H1 (cell line): ENCODE data around the gene ZNF521. TPM values are rescaled to one million over a fixed set of nuclear protein-coding genes. Genes with fewer than 3 reads are reported as not detected.

ENCODE experiments used
- CTCF ChIA-PET: fragments of 300-600 bp; sonication (Branson Sonifier 250); formaldehyde crosslinking; loops from one replicate; lab custom pipeline; 2021; ENCODE audit not compliant: partially characterized antibody; lab: Charles Lee
- POLR2A ChIA-PET: fragments of 300-600 bp; sonication (Branson Sonifier 250); formaldehyde crosslinking; loops from one replicate; lab custom pipeline; 2021; ENCODE audit warnings: inconsistent platforms; ENCODE audit not compliant: partially characterized antibody; lab: Charles Lee
- DNase-seq, 2 experiments: peaks; one replicate each; pipeline versions ENCODE4 v3.0.0 to v3.0.0-alpha.2; 2010 to 2022; ENCODE audit warnings: low spot score in 2 of 2, low read depth in 1 of 2, mixed read lengths in 1 of 2
- FAIRE-seq: peaks from 2 replicates; lab custom pipeline; 2011; peaks lifted over from hg19 to GRCh38; lab: Jason Lieb, UNC
- H2AFZ ChIP-seq: 2 replicates; pipeline ENCODE4 v1.8.1; 2012; ENCODE audit warnings: low read length, inconsistent platforms
- H2AK5ac ChIP-seq: 2 replicates; pipeline ENCODE4 v1.6.1; 2013; ENCODE audit warnings: low read depth, low read length
- H2BK120ac ChIP-seq: replicated peaks from 2 replicates; pipeline ENCODE3; 2013; ENCODE audit warnings: low read depth, low read length, inconsistent platforms
- H2BK12ac ChIP-seq: 2 replicates; pipeline ENCODE4 v1.6.1; 2013; ENCODE audit warnings: low read depth, low read length
- H2BK15ac ChIP-seq: 2 replicates; pipeline ENCODE4 v1.6.1; 2013; ENCODE audit warnings: low read length
- H2BK20ac ChIP-seq: 2 replicates; pipeline ENCODE4 v1.6.1; 2013; ENCODE audit warnings: low read length
- H2BK5ac ChIP-seq: 2 replicates; pipeline ENCODE4 v1.6.1; 2013; ENCODE audit warnings: low read depth, low read length
- H3K14ac ChIP-seq: 2 replicates; pipeline ENCODE4 v1.6.1; 2013; ENCODE audit warnings: inconsistent platforms; ENCODE audit not compliant: insufficient read length
- H3K18ac ChIP-seq: 2 replicates; pipeline ENCODE4 v1.6.1; 2013; ENCODE audit warnings: low read length; ENCODE audit errors: extremely low read depth
- H3K23ac ChIP-seq: 2 replicates; pipeline ENCODE4 v1.6.1; 2013; ENCODE audit warnings: inconsistent platforms; ENCODE audit not compliant: insufficient read length
- H3K23me2 ChIP-seq: 2 replicates; pipeline ENCODE4 v1.6.1; 2013; ENCODE audit warnings: low read depth, low read length
- H3K27ac ChIP-seq: 2 replicates; pipeline ENCODE4 v1.6.1; 2011; ENCODE audit warnings: low read depth, low read length, inconsistent platforms
- H3K27me3 ChIP-seq, 4 experiments: replicated peaks in 1 of 4; 1 replicate in 1 of 4; 2 replicates in 3 of 4; pipeline versions ENCODE4 v1.6.1 to v1.8.1; 2011 to 2013; ENCODE audit warnings: low read length in 3 of 4, mild to moderate bottlenecking in 3 of 4, inconsistent platforms in 2 of 4, mixed read lengths in 2 of 4, moderate library complexity in 1 of 4; ENCODE audit not compliant: control insufficient read depth in 3 of 4, insufficient read depth in 3 of 4; ENCODE audit errors: extremely low read depth in 1 of 4
- H3K36me3 ChIP-seq, 4 experiments: 2 replicates each; pipeline versions ENCODE4 v1.6.1 to v1.8.1; 2011 to 2013; ENCODE audit warnings: mild to moderate bottlenecking in 4 of 4, low read length in 3 of 4, moderate library complexity in 2 of 4, control low read depth in 1 of 4, inconsistent platforms in 1 of 4; ENCODE audit not compliant: insufficient read depth in 4 of 4, control insufficient read depth in 2 of 4
- H3K4ac ChIP-seq: replicated peaks from 2 replicates; pipeline ENCODE3; 2013; ENCODE audit warnings: low read length, low read depth, mixed read lengths, inconsistent platforms; ENCODE audit not compliant: insufficient read length
- H3K4me1 ChIP-seq, 4 experiments: replicated peaks in 1 of 4; 1 replicate in 1 of 4; 2 replicates in 3 of 4; pipeline versions ENCODE4 v1.6.1 to v1.8.1; 2011 to 2013; ENCODE audit warnings: low read length in 3 of 4, inconsistent platforms in 2 of 4, mixed read lengths in 1 of 4; ENCODE audit not compliant: insufficient read depth in 4 of 4, control insufficient read depth in 3 of 4
- H3K4me2 ChIP-seq, 2 experiments: 2 replicates each; pipeline versions ENCODE4 v1.6.1 to v1.8.1; 2011 to 2013; ENCODE audit warnings: low read depth in 2 of 2, low read length in 2 of 2, control low read depth in 1 of 2, inconsistent platforms in 1 of 2, mild to moderate bottlenecking in 1 of 2; ENCODE audit not compliant: insufficient read depth in 1 of 2
- H3K4me3 ChIP-seq, 4 experiments: fragments of 200-600, 300-600 bp in 1 of 4; sonication (generic), shearing (Covaris generic), sonication (Bioruptor Twin) in 1 of 4; 2 replicates each; pipeline versions ENCODE4 v1.5.1 to v1.8.1; 2011 to 2016; ENCODE audit warnings: low read length in 4 of 4, low read depth in 3 of 4, control low read depth in 2 of 4, inconsistent platforms in 2 of 4, mild to moderate bottlenecking in 2 of 4, mixed read lengths in 1 of 4, moderate library complexity in 1 of 4; ENCODE audit not compliant: insufficient read depth in 2 of 4; ENCODE audit errors: extremely low read depth in 1 of 4
- H3K56ac ChIP-seq: replicated peaks from 2 replicates; pipeline ENCODE3; 2013; ENCODE audit warnings: low read depth, mild to moderate bottlenecking, mixed read lengths, low read length, inconsistent platforms; ENCODE audit not compliant: insufficient read length
- H3K79me1 ChIP-seq: 2 replicates; pipeline ENCODE4 v1.6.1; 2013; ENCODE audit warnings: low read depth, low read length, control low read depth
- H3K79me2 ChIP-seq, 2 experiments: 2 replicates each; pipeline versions ENCODE4 v1.6.1 to v1.8.1; 2012 to 2013; ENCODE audit warnings: low read length in 2 of 2, mild to moderate bottlenecking in 2 of 2, inconsistent platforms in 1 of 2; ENCODE audit not compliant: insufficient read depth in 2 of 2, control insufficient read depth in 1 of 2
- H3K9ac ChIP-seq, 4 experiments: replicated peaks in 1 of 4; 1 replicate in 1 of 4; 2 replicates in 3 of 4; pipeline versions ENCODE4 v1.6.1 to v1.8.1; 2011 to 2013; ENCODE audit warnings: low read depth in 3 of 4, low read length in 3 of 4, control low read depth in 2 of 4, mild to moderate bottlenecking in 2 of 4, moderate library complexity in 2 of 4, inconsistent platforms in 1 of 4; ENCODE audit errors: extremely low read depth in 1 of 4
- H3K9me3 ChIP-seq, 2 experiments: 2 replicates each; pipeline versions ENCODE4 v1.6.1 to v1.8.1; 2012 to 2013; ENCODE audit warnings: mild to moderate bottlenecking in 2 of 2, moderate library complexity in 2 of 2, control low read depth in 1 of 2, inconsistent platforms in 1 of 2, low read depth in 1 of 2, low read length in 1 of 2, mixed read lengths in 1 of 2; ENCODE audit not compliant: insufficient read depth in 2 of 2
- H4K20me1 ChIP-seq, 2 experiments: replicated peaks in 1 of 2; 2 replicates each; pipeline versions ENCODE3 to v1.8.1; 2011 to 2013; ENCODE audit warnings: inconsistent platforms in 2 of 2, low read length in 2 of 2, mild to moderate bottlenecking in 1 of 2; ENCODE audit not compliant: insufficient read depth in 2 of 2, control insufficient read depth in 1 of 2
- H4K5ac ChIP-seq: 2 replicates; pipeline ENCODE4 v1.6.1; 2013; ENCODE audit warnings: low read length, low read depth, mixed read lengths, inconsistent platforms; ENCODE audit not compliant: insufficient read length
- H4K8ac ChIP-seq: 2 replicates; pipeline ENCODE4 v1.8.0; 2013; ENCODE audit warnings: mild to moderate bottlenecking, moderate library complexity, low read length, inconsistent platforms; ENCODE audit not compliant: insufficient read depth; ENCODE audit errors: extremely low read depth
- H4K91ac ChIP-seq: replicated peaks from 2 replicates; pipeline ENCODE3; 2013; ENCODE audit warnings: low read length, mixed read lengths, inconsistent platforms; ENCODE audit not compliant: insufficient read length
- POLR2A ChIP-seq, 2 experiments: IDR thresholded peaks; 1 replicate in 1 of 2; 2 replicates in 1 of 2; pipeline ENCODE4 v1.6.1; 2011; ENCODE audit warnings: low read depth in 2 of 2, low read length in 2 of 2, mild to moderate bottlenecking in 2 of 2; ENCODE audit errors: control extremely low read depth in 1 of 2
- RAD21 ChIP-seq, 2 experiments: IDR thresholded peaks in 1 of 2; conservative IDR thresholded peaks in 1 of 2; 2 replicates each; pipeline ENCODE4 v1.6.1; 2011; ENCODE audit warnings: low read depth in 2 of 2, low read length in 2 of 2, improper control_type of control experiment in 1 of 2, inconsistent platforms in 1 of 2, mild to moderate bottlenecking in 1 of 2, moderate library complexity in 1 of 2
- SIRT6 ChIP-seq: IDR thresholded peaks from one replicate; pipeline ENCODE4 v1.7.1; 2012; ENCODE audit warnings: low read length, inconsistent platforms
- WGBS, 2 experiments: shearing (Covaris generic) in 1 of 2; methylation state at CpG; one replicate each; pipeline versions ENCODE4 v1.1.6 to v1.1.7; 2013 to 2015; ENCODE audit warnings: low lambda C conversion rate in 2 of 2, mixed read lengths in 2 of 2, inconsistent platforms in 1 of 2, low coverage in 1 of 2, missing lambda C conversion rate in 1 of 2; ENCODE audit not compliant: insufficient replicate concordance in 2 of 2, insufficient coverage in 1 of 2, insufficient read length in 1 of 2; ENCODE audit errors: extremely low coverage in 1 of 2, missing lambda C conversion rate in 1 of 2; 5-methylcytosine and 5-hydroxymethylcytosine counted together
- polyA plus RNA-seq, 7 experiments: library from polyadenylated mRNA; depleted of rRNA in 3 of 7; stranded (reverse) in 5 of 7; unstranded in 2 of 7; fragments of >200 nt in 5 of 7; fragments of 200-250 nt in 2 of 7; gene quantifications; 1 replicate in 5 of 7; 2 replicates in 1 of 7; 4 replicates in 1 of 7; pipeline versions ENCODE4 v1.2.1 to v1.2.3, GENCODE V29; 2011 to 2013; ENCODE audit warnings: missing spikeins in 2 of 7, mixed read lengths in 2 of 7
- total RNA-seq: library from RNA; stranded (reverse); fragmentation: NEBNext Ultra II Directional; extraction: Animal tissue kit (Norgen Biotek cat#: 25700); gene quantifications from 2 replicates; pipeline ENCODE4 v1.2.1, GENCODE V29; 2021

Gene ZNF521
- total and polyA plus RNA-seq, 2 of the 8 experiments (the other 6 are each of a cell fraction or from before 2014, with no cell fraction given), result 9.5 to 15.8 TPM

- H3K56ac ChIP-seq, result no peak overlapping the region
- CTCF ChIA-PET, result interaction anchor here (0.6 kb wide), 1 partner anchor 13 kb away, joined by 3 read pairs; no protein-coding TSS in a partner anchor
- no peak overlapping the region for H2BK15ac ChIP-seq
- no peak overlapping the region for H2BK120ac ChIP-seq
- H3K9ac ChIP-seq, result no peak overlapping the region
- H3K27me3 ChIP-seq, result no peaks in the 10 kb centered on the region
- no peak for DNase-seq
- no peak overlapping the region for H3K27ac ChIP-seq
- no peaks in the 10 kb centered on the region for H3K79me2 ChIP-seq
- H3K9me3 ChIP-seq, result no peaks in the 10 kb centered on the region
- H3K23ac ChIP-seq, result no peak overlapping the region
- H3K36me3 ChIP-seq, result no peaks in the 10 kb centered on the region
- H3K79me1 ChIP-seq, result no peaks in the 10 kb centered on the region; the same call in 1 of the 2 replicates
- no peak overlapping the region for H2AFZ ChIP-seq
- H4K20me1 ChIP-seq, result no peaks in the 10 kb centered on the region
- H4K91ac ChIP-seq, result no peak overlapping the region
- WGBS, 2 experiments, result 81% methylated on average over 3 of the region's 3 CpGs; no CpG with 5 or more reads in 1 of the 2 experiments
- POLR2A ChIA-PET, result interaction anchor here (0.6 kb wide), 1 partner anchor 110 kb away, joined by 3 read pairs; no protein-coding TSS in a partner anchor
- H2BK20ac ChIP-seq, result no peak overlapping the region
- no peak overlapping the region for H3K14ac ChIP-seq
- H4K5ac ChIP-seq, result no peak overlapping the region
- FAIRE-seq, result no peak
- no peaks in the 10 kb centered on the region for H3K23me2 ChIP-seq
- H3K4me3 ChIP-seq, result no peak overlapping the region
- peaks cover 0 to 9% (median 3%) of the 10 kb centered on the region in 4 experiments; a peak in 4 of 7 replicates for H3K4me1 ChIP-seq
- H3K18ac ChIP-seq, result no peak overlapping the region
- no peak overlapping the region for H3K4me2 ChIP-seq
- H4K8ac ChIP-seq, result no peak overlapping the region
- no peak overlapping the region for H2AK5ac ChIP-seq
- H3K4ac ChIP-seq, result no peak overlapping the region
- no peak overlapping the region for H2BK5ac ChIP-seq
- no peak overlapping the region for H2BK12ac ChIP-seq
- TF ChIP-seq POLR2A (IDR thresholded peaks at IDR 0.05; ENCODE audit: control extremely low read depth in 1 of 2, low read depth in 2 of 2, low read length in 2 of 2) (no peak), SIRT6 (no peak), RAD21 (IDR thresholded peaks at IDR 0.05 in 1 of 2, conservative IDR thresholded peaks at IDR 0.05 in 1 of 2; ENCODE audit: low read depth in 2 of 2, low read length in 2 of 2) (no peak)
Measured at GRCh38 chr18:25177631-25178030, 174.3 kb downstream of the ZNF521 start.
